ENCODE data around the gene ACBD6. TPM values are rescaled to one million over a fixed set of nuclear protein-coding genes. Genes with fewer than 3 reads are reported as not detected.

The ACBD6 gene
- total and polyA plus RNA-seq, 2 of the 4 experiments (the other 2 are of a cell fraction) = 52.5 to 59.1 TPM

GRCh38 chr1:180257486-180257885, 244.9 kb downstream of the ACBD6 start:
- H2BK5ac ChIP-seq (ENCODE audit: low read depth, low read length, poor library complexity, severe bottlenecking) = no peak overlapping the region
- DNase-seq (no peak), ATAC-seq (ENCODE audit: low read depth) (no peak)
- H3K18ac ChIP-seq (ENCODE audit: low read depth, low read length) = no peak overlapping the region
- POLR2A ChIA-PET (ENCODE audit: unreplicated experiment) = interaction anchor here (0.6 kb wide), 1 partner anchor 142 kb away, joined by 5 read pairs; no protein-coding TSS in a partner anchor
- H2BK120ac ChIP-seq (ENCODE audit: low read depth, low read length) = no peak overlapping the region
- H3K4me3 ChIP-seq (ENCODE audit: insufficient read depth, low read depth, low read length) = no peak overlapping the region
- CTCF ChIA-PET = no interaction called here
- 77% methylated on average over 5 of the region's 8 CpGs; no CpG with 5 or more reads in 1 of the 2 experiments for WGBS, 2 experiments (ENCODE audit: extremely low coverage in 2 of 2, insufficient read length in 1 of 2)
- no peak overlapping the region for H3K4me2 ChIP-seq (ENCODE audit: low read depth, low read length)
- intact Hi-C loops (cut with micrococcal nuclease) (no loop called here), dilution Hi-C loops (cut with HindIII; ENCODE audit: low sequenced_read_pairs, unreplicated experiment) (no loop called here), in situ Hi-C loops (cut with MboI; ENCODE audit: low sequenced_read_pairs) (loop anchor here (25.0 kb wide), 1 partner anchor 905 kb away; no protein-coding TSS in a partner anchor)
- H4K8ac ChIP-seq (ENCODE audit: low read depth in 2 of 2, low read length in 2 of 2) = no peak overlapping the region
- H2BK15ac ChIP-seq (ENCODE audit: low read depth, low read length) = no peak overlapping the region
- H2AK5ac ChIP-seq (ENCODE audit: low read depth, low read length) = no peak overlapping the region
- H2BK20ac ChIP-seq (ENCODE audit: low read depth, low read length) = no peak overlapping the region
- H3K56ac ChIP-seq (ENCODE audit: extremely low read depth, insufficient read depth, low read length) = no peak overlapping the region
- no peak overlapping the region for H4K91ac ChIP-seq (ENCODE audit: insufficient read depth, low read depth, low read length)
- no peak overlapping the region for H3K27ac ChIP-seq (ENCODE audit: insufficient read depth, low read length)
- no peaks in the 10 kb centered on the region for H3K79me1 ChIP-seq (ENCODE audit: low read depth in 1 of 2, low read length in 2 of 2)
- no peak overlapping the region for H3K9ac ChIP-seq (ENCODE audit: low read depth, low read length)
- BruUV-seq (replicated peaks) = no TSS peak
- H3K27me3 ChIP-seq (ENCODE audit: control insufficient read depth, insufficient read depth, low read length) = peaks cover 32% of the 10 kb centered on the region
- no peaks in the 10 kb centered on the region for H3K9me1 ChIP-seq (ENCODE audit: insufficient read depth, low read length)
- H4K20me1 ChIP-seq (ENCODE audit: insufficient read depth, low read length) = no peaks in the 10 kb centered on the region
- H4K5ac ChIP-seq (ENCODE audit: low read depth, low read length) = no peak overlapping the region
- TF ChIP-seq CEBPB (IDR thresholded peaks at IDR 0.05; ENCODE audit: low read depth, low read length) (no peak), SMC3 (IDR thresholded peaks at IDR 0.05; ENCODE audit: low read depth, low read length) (no peak), MAZ (IDR thresholded peaks at IDR 0.05; ENCODE audit: borderline replicate concordance, low read depth, low read length) (no peak)
- no peaks in the 10 kb centered on the region for H3K9me3 ChIP-seq (ENCODE audit: control insufficient read depth, insufficient read depth, low read length)
- no peak overlapping the region for H2AFZ ChIP-seq (replicated peaks; ENCODE audit: low read length, poor library complexity)
- H3K36me3 ChIP-seq (ENCODE audit: control insufficient read depth, insufficient read depth, low read length) = no peaks in the 10 kb centered on the region
- H3K14ac ChIP-seq (replicated peaks; ENCODE audit: low read depth, low read length) = no peak overlapping the region
- H3K4ac ChIP-seq (ENCODE audit: low read depth, low read length) = no peak overlapping the region
- 0 out of 2 replicates have a peak, but pooled peaks cover 2% of the 10 kb centered on the region for H3K4me1 ChIP-seq (ENCODE audit: control insufficient read depth, insufficient read depth, low read length)
- no peak overlapping the region for H3K23ac ChIP-seq (ENCODE audit: low read depth, low read length)
- no peak overlapping the region for H2AK9ac ChIP-seq (replicated peaks; ENCODE audit: low read depth, low read length, poor library complexity)
